GM11168 (cell line): ENCODE data around the gene FAM89B.
"Not testable (repeated sequence)": the region's sequence is repeated elsewhere in the genome, so short reads cannot be mapped to it uniquely, and the experiment has no call there.

Source experiments
- in situ Hi-C: fragments of 300-500 bp; cut with MboI; formaldehyde crosslinking; loops from one replicate; pipeline ENCODE4 v1.12.0; 2022; ENCODE audit warnings: low sequenced_read_pairs; ENCODE audit not compliant: unreplicated experiment

The FAM89B gene

DNA sequence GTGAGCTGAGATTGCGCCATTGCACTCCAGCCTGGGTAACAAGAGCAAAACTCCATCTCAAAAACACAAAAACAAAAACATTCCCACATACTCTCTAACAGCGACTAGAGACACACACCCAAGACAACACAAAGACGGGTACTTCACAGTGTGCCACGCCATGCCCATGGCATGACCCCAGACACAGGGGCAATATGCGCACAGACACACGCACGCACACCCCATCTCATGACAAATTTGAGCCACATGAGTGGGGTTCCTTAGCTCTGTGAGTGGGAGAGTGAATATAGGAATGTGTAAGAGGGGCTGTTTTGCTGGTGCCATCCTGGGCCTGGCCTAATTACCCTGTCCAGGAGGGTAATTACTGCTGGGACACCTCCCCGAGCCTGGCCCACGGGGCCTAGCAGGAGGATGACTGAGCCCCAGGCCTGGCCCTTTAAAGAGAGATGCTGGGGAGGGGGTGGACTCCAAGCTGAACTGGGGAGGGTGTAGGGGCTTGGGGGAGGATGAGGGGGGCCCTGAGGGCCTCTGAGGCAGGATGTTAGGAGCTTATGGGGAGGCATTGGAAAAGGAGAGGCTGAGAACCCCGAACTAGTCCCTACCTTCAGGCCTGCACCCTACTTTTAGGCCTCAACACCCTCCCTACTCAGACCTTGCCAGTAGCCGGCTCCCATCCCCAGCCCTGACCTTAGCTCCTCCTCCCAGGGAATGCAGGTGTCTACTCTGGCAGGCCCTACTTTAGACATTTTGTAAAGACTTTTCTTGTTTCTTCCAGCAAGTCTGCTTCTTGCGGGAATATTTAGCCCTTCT, 15.7 kb upstream of the FAM89B start:
- in situ Hi-C loops = no loop called here

DNA sequence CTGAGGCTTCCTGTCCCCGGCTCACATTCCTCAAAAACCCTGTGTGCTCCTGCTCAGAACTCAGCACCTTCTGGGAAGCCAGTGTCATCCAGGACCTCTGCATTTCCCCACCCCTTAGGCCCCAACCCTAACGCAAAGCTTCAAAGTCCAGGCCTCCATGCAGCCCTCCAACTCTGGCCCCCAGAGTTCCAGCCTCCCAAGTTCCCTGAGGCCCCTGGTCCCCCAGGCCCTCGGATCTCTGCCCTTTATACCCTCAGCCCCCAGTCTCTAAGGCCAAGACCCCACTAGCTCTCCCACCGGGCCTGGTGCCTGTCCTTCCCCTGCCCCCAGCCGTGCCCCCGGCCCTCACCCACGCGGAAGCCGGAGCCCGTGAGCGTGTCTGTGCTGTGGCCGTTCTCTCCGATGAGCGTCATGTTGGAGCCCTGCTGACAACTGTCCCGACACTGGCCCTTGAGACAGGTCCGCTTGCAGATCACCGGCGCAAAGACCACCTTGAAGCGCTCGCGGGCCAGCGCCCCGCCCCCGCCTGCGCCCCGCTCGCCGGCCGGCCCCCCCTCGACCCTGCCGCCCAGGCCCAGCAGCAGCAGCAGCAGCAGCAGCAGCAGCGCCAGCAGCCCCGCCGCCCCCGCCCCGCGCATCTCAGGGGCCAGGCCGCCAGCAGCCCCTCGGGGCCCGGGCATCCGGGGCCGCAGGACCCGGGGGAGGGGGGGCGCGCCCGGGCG, 14.9 kb upstream of the FAM89B start:
- in situ Hi-C loops = no loop called here

DNA sequence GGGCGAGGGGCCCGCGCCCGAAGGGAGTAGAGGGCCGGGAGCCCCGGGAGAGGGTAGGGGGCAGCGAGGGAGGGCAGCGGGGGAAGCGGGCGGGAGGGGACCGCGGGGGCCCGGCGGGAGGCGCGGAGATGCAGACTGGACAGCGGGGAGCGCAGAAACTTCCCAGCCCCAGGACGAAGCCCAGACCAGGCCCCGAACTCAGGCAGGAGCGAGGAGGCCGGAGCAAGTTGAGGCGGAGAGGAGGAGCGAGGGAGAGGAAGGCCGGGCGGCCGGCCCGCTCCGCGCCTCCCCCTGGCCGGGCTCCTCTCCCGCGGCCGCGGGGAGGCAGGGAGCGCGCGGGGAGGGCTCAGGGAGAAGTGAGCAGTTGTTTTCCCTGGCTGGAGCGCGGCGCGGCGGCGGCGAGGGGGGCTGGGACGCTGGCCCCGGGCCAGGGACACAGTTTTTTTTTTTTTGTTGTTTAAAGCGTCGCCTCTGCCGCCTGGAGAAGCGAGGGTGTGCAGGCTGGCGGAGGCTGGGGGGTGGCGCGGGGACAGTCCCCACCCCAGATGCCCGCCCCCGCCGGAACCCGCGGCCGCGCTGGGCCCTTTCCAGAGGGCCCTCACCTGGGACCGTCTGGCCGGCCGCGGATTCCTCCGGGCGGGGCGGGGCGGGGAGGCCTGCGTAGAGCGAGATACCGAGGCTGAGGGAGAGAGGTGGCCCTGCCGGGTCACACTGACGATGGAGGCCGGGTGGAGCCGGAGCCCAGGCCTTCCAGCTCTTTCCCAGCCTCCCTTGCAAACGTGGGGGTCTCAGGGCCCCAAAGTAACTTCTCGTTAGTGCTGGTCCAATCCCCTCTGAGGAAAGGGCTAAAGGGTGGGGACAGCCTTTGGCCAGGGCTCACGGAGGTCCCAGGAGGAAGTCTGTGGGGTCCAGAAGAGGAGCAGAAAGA, 14.1 kb upstream of the FAM89B start, which contains the start of gene LTBP3:
TSS of gene LTBP3 (minus strand) at position 358 of the 928 bp plus-strand sequence. CDS start 400 bp downstream, outside the sequence.
- in situ Hi-C loops = no loop called here

DNA sequence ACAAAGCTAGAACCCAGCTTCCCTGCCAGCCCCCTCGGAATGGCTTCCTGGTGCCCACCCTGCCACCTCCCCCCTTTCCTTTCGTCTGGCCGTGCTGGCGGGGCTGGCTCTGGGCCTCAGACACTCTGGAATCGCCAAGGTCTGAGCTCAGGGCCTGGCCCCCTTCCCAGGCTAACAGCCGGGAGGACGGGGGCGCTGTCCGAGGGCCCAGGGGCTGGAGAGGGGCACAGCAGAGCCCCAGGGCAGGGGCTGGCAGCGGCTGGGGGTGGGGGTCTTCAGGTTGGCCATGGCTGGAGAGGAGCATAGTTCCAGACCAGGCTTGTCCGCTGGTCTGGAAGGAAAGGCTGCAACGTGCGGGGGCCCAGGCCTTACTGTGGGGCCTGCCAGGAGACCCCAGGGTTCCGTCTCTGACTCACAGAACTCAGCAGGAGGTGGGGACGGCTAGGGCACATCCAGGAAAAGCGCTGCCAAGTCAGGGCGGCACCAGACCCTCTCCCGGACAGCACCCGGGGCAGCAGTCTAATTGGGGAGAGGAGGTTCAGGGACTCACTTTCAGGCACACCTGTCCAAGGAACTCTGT, 13.3 kb upstream of the FAM89B start:
- in situ Hi-C loops = no loop called here

DNA sequence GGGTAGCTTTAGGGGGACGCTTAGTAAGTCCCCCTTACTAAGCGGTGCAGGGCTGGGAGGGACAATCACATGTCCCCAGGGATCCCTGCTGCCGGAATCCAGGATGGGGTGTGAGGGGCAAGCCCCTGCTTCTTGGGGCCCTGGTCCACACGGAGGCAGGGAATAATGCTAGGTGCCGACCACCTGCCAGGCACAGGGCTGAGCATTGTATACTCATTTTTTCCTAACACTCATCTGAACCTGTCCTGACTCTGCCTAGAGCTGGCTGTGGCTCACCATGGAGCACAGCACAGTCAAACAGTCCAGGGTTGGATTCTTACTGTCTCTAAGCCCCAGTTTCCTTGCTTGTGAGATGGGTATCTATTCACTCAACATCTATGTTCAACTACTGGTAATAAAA, 12.8 kb upstream of the FAM89B start:
- in situ Hi-C loops = no loop called here

DNA sequence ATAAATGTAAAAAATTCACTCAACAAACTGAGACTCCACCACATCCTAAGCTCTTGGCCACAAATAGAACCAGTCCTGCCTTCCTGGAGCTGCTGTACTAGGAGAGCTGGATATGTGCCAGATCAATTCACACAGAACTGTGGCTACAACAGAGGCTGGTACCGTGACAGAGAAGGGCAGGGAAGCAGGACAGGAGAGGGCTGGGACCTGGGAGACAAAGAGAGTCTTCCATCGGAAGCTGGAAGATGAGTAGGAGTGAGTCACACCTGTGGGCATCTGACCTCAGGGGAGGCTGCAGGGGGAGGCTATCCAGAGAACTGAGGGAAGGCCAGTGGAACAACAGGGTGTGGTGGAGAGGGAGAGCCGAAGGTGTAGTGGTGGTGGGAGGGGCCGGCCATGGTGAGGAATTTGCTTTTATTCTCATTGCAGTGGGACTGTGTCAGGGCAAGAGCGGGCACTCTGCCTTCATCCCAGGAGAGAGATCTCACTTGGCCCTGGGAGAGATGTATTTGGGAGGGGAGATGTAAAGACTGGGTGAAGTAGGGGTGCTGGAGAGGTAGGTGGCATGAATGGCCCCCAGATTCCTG, 12.3 kb upstream of the FAM89B start:
- in situ Hi-C loops = no loop called here

DNA sequence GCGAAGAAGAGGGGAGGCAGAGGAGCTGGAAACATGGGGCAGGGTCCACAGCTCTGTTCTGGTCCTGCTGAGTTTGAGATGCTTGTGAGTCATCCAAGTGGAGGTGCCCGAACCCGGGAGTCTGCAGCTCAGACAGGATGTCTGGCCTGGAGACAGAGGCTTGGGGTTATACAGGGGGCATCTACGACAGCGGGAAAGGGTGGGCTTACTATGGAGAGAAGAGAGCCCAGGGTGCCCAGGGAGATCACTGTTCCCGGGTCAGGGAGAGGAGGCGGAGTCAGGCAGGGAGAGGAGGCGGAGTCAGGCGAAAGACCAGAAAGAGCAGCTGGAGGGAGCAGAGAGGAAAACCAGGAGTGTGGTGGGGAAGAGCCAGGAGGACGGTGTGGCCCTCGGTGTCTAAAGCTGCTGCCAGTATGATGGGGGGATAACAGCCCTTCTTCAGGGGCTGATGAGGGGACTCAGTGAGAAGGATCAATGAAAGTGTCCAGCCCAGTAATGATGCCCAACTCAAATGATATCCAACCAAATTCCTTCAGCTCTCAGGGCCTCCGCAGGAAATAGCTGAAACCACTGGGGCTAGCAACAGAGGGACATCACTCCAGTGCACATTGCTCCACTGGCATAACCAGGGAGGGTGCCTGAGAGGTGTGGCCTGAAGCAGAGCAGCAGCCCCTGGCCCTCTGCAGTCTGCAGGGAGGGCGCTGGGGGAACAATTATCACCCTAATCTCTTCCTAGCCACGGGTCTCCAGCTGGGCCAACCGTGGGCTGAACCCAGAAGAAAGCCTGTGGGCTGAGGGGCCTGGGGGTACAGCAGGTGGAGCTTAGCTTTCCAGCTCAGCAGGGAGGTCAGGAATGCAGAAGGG, 11.6 kb upstream of the FAM89B start:
- in situ Hi-C loops = no loop called here

DNA sequence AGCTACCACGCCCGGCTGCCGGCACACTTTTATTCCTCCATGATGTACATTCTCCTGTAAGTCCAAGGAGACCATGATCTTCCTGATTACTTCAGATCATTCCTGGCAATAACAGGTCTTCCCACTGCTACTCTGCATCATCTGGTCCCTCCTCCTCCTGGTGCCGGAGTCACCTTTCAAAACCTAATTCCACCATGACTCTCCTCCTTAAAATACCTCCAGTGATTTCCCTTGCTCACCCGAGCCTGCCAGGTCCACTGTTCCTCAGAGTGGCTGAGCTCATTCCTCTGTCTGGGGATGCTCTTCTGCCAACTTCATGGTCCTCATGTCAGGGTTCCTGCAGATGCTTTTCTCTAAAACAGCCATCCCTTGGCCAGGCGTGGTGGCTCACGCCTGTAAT, 10.3 kb upstream of the FAM89B start:
- in situ Hi-C loops = no loop called here

DNA sequence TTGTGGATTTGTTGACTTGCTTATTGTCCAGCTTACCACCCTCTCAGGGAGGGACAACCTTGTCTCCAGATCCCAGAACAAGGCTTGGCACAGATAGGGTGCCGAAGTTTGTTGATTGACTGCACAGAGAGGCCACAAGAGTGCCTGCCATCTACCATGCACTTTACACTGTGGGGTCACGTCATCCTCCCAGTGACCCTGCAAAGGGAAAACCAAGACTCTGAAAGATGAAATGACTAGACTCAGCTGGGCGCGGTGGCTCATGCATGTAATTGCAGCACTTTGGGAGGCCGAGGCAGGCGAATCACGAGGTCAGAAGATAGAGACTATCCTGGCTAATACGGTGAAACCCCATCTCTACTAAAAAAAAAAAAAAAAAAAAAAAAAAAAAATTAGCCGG, 9.6 kb upstream of the FAM89B start:
- in situ Hi-C loops = no loop called here

DNA sequence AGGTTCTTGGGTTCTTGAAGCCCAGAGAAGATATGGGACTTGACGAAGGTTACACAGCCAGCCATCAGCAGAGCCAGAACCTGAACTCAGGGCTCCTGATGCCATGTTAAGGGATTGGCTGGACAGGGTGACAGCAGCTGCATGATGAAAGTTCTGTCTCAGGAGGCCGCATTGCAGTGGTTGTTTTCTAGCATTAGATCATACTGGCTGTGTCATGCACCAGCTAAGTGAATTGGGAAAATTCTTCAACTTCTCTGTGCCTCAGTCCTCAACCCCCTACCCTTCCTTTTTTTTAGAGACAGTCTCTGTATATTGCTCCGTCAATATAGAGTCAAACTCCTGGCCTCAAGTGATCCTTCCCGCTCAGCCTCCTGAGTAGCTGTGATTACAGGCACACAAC, 8.7 kb upstream of the FAM89B start:
- in situ Hi-C loops = no loop called here

DNA sequence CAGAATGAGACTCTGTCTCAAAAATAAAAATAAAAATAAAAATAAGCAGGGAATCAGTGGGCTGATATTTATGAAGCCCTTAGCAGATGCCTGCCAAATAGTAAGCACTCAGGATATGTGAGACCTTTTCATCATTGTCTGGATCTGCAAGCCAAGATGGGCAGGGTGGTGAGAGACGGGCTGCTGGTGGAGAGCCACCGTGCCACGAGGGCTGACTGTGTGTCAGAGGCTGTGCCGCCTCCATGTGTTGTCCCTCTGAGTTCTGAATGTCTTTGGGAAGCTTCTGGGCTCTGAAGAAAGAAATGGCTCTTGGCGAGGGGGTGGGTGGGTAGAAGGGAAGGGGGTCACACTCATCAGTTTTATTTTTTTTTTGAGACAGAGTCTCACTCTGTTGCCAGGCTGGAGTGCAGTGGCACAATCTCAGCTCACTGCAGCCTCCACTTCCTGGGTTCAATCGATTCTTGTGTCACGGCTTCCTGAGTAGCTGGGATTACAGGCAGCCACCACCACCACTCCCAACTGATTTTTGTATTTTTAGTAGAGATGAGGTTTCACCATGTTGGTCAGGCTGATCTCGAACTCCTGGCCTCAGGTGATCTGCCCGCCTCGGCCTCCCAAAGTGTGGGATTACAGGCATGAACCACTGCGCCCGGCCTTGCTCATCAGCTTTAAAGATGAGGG, 7.3 kb upstream of the FAM89B start:
- in situ Hi-C loops = not testable (repeated sequence)

DNA sequence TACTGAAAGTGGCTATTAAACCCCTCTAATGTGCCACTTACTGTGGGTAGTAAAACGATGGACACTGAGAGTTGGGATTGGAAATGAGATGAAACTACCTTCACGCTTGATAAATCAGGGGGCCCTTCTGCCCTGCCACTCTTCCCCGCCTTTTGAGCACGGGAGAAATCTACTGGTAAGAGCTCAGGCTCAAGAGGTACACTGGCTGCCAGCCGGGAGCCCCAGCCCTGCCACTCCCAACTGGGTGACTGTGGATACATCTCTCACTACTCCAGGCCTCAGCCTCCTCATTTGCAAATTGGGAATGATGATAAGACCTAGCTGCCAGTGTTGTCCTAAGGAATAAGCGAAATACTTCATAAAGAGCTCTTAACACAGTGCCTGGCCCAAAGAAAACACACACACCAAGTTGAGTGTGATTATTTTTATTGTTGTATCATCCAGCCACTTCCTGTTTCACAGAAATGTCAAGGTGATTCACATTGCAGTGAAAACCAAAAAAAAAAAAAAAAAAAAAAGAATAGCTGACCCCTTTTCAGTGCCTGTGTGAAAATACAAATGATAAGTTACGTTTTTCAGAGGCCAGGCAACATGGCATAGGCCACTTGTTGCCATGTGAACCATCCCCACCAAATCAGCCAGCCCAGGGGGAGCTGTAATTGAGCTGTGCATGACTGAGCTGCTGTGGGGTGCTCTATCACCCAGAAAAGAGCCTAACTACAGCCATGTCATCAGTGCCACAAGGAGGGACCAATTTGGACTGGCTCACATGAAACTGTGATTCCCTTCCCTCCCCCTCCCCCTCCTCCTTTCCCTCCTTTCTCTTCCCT, 6.5 kb upstream of the FAM89B start:
- in situ Hi-C loops = no loop called here

DNA sequence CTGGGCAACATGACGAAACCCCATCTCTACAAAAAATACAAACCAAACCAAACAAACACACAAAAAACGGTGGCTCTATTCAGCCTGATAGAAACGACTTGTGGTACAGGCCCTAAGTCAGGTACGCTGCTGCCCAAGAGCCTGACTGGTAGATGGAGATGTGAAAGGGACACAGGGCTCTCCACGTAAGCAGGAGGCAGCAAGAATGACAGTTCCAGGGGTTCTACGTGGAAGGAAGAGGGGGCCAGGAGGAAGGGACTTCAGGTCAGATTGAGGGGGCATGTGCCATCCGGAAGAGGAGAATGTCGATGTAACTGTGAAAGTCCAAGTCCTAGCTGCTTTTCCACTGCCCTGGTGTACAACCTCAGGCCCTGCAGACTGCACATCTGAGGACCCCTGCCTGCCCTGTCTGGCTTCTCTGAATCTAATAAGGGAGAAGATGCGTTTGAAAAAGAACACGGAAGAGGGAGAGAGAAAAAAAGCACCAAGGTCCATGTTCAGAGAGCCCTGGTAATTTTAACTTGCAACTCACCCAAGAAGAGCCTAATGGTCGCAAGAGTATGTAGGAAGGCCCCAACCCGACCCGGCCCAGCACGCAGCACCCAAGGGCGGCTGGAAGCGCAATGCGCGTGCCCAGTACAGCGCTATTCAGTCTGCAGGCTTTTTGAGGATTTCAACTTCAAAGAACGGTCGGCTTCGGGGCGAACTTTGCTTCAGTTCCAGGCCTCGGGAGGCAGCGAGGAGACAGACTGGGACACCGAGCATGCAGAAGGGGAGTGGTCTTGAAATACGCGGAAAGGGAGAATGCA, 3.0 kb upstream of the FAM89B start:
- in situ Hi-C loops = no loop called here

DNA sequence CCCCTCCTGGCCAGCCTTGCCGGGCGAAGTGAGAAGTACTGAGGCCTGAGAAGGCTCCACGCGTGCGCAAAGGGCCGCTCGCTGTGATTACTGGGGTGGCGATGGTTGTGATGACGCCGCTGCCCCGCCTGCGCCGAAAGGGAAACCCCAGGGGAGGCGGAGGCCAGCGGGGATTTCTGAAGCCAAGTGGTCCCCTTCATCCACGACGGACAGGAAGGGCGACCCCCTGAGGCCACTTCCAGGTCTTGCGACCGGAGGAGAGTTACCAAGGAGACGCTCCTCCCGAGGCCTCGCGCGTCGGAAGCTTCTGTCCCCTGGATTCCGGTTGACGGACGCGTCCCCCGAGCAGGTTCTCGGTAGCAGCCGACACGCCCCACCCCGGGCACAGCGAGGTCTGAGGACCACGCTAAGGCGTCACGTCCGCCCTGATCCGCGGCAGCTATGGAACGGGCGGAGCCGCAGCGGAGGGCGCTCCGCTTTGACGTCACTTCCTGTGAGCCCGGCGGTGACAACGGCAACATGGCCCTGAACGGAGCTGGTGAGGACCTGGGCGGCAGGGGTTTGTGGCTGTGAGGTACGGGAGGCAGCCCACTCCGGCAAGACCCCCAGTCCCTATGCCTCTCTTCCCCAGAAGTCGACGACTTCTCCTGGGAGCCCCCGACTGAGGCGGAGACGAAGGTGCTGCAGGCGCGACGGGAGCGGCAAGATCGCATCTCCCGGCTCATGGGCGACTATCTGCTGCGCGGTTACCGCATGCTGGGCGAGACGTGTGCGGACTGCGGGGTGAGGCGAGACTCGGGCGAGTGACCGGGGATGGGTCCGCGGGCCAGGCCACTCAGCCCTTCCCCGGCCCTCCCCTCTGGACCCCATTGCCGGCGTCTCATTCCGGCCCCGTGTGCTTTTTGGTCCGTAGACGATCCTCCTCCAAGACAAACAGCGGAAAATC, 2.1 kb upstream of the FAM89B start, which contains the start of gene ZNRD2:
TSS of gene ZNRD2 (plus strand) at position 505 of the 946 bp plus-strand sequence. CDS start at position 520, 15 bp downstream.
- in situ Hi-C loops = no loop called here

DNA sequence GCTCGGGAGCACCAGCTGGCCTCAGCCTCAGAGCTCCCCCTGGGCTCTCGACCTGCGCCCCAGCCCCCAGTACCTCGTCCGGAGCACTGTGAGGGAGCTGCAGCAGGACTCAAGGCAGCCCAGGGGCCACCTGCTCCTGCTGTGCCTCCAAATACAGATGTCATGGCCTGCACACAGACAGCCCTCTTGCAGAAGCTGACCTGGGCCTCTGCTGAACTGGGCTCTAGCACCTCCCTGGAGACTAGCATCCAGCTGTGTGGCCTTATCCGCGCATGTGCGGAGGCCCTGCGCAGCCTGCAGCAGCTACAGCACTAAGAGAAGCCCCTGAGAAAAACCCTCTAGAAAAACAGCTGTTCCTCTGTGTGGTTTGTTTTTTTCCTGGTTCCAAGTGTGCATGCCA, 918 bp upstream of the FAM89B start:
- in situ Hi-C loops = no loop called here

DNA sequence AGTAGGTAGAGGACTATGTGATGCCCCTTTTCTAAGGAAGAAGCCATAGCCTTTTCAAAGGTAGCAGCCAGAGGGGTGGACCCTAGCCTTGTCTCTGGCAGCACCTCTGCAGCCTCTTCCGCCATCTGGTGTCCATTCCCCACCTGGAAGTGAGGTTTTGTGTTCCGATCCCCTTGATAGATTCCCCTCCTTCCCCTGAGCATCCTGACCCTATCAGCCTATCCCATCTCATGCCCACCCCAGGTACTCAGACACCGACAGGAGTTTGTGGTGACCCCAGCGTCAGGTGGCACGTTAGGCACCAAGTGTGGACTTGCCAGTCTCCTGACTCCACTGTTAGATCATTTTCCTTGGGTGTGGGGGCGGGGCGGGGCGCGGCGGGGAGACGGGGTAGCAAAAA, 398 bp upstream of the FAM89B start:
- in situ Hi-C loops = no loop called here
